A673 (cell line): ENCODE results near the gene TOGARAM1. TPM values are rescaled to one million over a fixed set of nuclear protein-coding genes. Genes with fewer than 3 reads are reported as not detected.

Experiments used
- BruUV-seq: library from RNA; stranded (reverse); fragments of 400-500 nt; replicated peaks from 2 replicates; lab custom pipeline; 2021; lab: Mats Ljungman, UMichigan
- CTCF ChIA-PET: fragments of 300-600 bp; sonication (Branson Sonifier 250); formaldehyde crosslinking; loops from one replicate; lab custom pipeline; 2022; ENCODE audit warnings: antibody characterized with exemption; lab: Charles Lee
- POLR2A ChIA-PET: fragments of 300-600 bp; sonication (Branson Sonifier 250); formaldehyde crosslinking; loops from one replicate; lab custom pipeline; 2022; ENCODE audit warnings: antibody characterized with exemption; ENCODE audit not compliant: low non-redundant PET; lab: Charles Lee
- DNase-seq: peaks from one replicate; pipeline ENCODE4 v3.0.0-alpha.2; 2015; ENCODE audit warnings: low spot score
- H3K27ac ChIP-seq: fragments of 200-600 bp; sonication (generic); 2 replicates; pipeline ENCODE4 v1.5.1; 2016; ENCODE audit warnings: mixed run types, low read depth, mild to moderate bottlenecking, mixed read lengths, antibody characterized with exemption, low read length; ENCODE audit not compliant: poor library complexity, severe bottlenecking
- H3K27me3 ChIP-seq: fragments of 200-600 bp; sonication (generic); replicated peaks from 2 replicates; pipeline ENCODE4 v1.6.1; 2017; ENCODE audit warnings: mixed run types, low read depth, mild to moderate bottlenecking, mixed read lengths, antibody characterized with exemption, low read length; ENCODE audit not compliant: insufficient read depth, poor library complexity
- H3K36me3 ChIP-seq: fragments of 200-600 bp; sonication (generic); 2 replicates; pipeline ENCODE4 v1.6.1; 2016; ENCODE audit warnings: mixed run types, mild to moderate bottlenecking, mixed read lengths, antibody characterized with exemption, low read length; ENCODE audit not compliant: insufficient read depth, poor library complexity, severe bottlenecking
- H3K4me1 ChIP-seq: fragments of 200-600 bp; sonication (generic); 2 replicates; pipeline ENCODE4 v1.6.1; 2017; ENCODE audit warnings: mixed run types, mild to moderate bottlenecking, mixed read lengths, antibody characterized with exemption, low read length; ENCODE audit not compliant: insufficient read depth, poor library complexity, severe bottlenecking
- H3K4me3 ChIP-seq: fragments of 200-600 bp; sonication (generic); 2 replicates; pipeline ENCODE4 v1.5.1; 2016; ENCODE audit warnings: low read depth, mixed run types, mild to moderate bottlenecking, mixed read lengths, low read length; ENCODE audit not compliant: poor library complexity, severe bottlenecking
- H3K9me3 ChIP-seq: fragments of 200-600 bp; sonication (generic); 2 replicates; pipeline ENCODE4 v1.6.1; 2016; ENCODE audit warnings: mixed run types, low read depth, mild to moderate bottlenecking, mixed read lengths, antibody characterized with exemption, low read length; ENCODE audit not compliant: poor library complexity, severe bottlenecking
- CTCF ChIP-seq: fragments of 300-800, 200-600 bp; sonication (generic); conservative IDR thresholded peaks from 2 replicates; pipeline ENCODE4 v1.5.1; 2017; ENCODE audit warnings: low read depth, mild to moderate bottlenecking, antibody characterized with exemption, low read length, moderate library complexity, mixed read lengths
- EZH2 ChIP-seq: fragments of 200-600 bp; sonication (generic); IDR thresholded peaks from 2 replicates; pipeline ENCODE4 v1.6.1; 2017; ENCODE audit warnings: borderline replicate concordance, low read depth, mild to moderate bottlenecking, mixed read lengths, antibody characterized with exemption, low read length; ENCODE audit not compliant: poor library complexity, severe bottlenecking
- intact Hi-C: fragments of 100-400 bp; cut with micrococcal nuclease; formaldehyde crosslinking; loops from one replicate; pipeline ENCODE4 v1.10.0; 2022; ENCODE audit not compliant: unreplicated experiment
- total RNA-seq: library from RNA; stranded (reverse); gene quantifications from 2 replicates; pipeline ENCODE4 v1.2.3, GENCODE V29; 2021

The TOGARAM1 gene
- total RNA-seq, 1 experiment from 2014 or later, result 18.5 TPM

- no peaks in the 10 kb centered on the region for H3K4me1 ChIP-seq
- no peaks in the 10 kb centered on the region for H3K9me3 ChIP-seq
- BruUV-seq, result no TSS peak
- DNase-seq, result no peak
- TF ChIP-seq EZH2 (no peak), CTCF (no peak)
- no peak overlapping the region for H3K4me3 ChIP-seq
- no peaks in the 10 kb centered on the region for H3K27me3 ChIP-seq
- intact Hi-C loops, result no loop called here
- H3K27ac ChIP-seq, result no peak overlapping the region
- no peaks in the 10 kb centered on the region for H3K36me3 ChIP-seq
- ChIA-PET CTCF (no interaction called here), POLR2A (no interaction called here)
Observed at GRCh38 chr14:45070215-45070614, 108.2 kb downstream of the TOGARAM1 start.

- Histone ChIP-seq H3K4me3 (no peak overlapping the region), H3K27ac (no peak overlapping the region), H3K36me3 (no peaks in the 10 kb centered on the region), H3K9me3 (no peaks in the 10 kb centered on the region), H3K4me1 (no peaks in the 10 kb centered on the region), H3K27me3 (no peaks in the 10 kb centered on the region)
- CTCF ChIA-PET, result no interaction called here
- POLR2A ChIA-PET, result no interaction called here
- intact Hi-C loops, result no loop called here
- DNase-seq, result no peak
- BruUV-seq, result no TSS peak
- TF ChIP-seq EZH2, result no peak
- no peak for TF ChIP-seq CTCF
Observed at GRCh38 chr14:45072126-45072525, 110.1 kb downstream of the TOGARAM1 start.

- no peak for DNase-seq
- ChIA-PET CTCF (no interaction called here), POLR2A (no interaction called here)
- Histone ChIP-seq H3K27ac (no peak overlapping the region), H3K36me3 (no peaks in the 10 kb centered on the region), H3K9me3 (no peaks in the 10 kb centered on the region), H3K4me3 (no peak overlapping the region), H3K27me3 (no peaks in the 10 kb centered on the region), H3K4me1 (no peaks in the 10 kb centered on the region)
- no TSS peak for BruUV-seq
- intact Hi-C loops, result no loop called here
- TF ChIP-seq CTCF (no peak), EZH2 (no peak)
Observed at GRCh38 chr14:45073231-45073879, 111.4 kb downstream of the TOGARAM1 start.
